ENCODE measurements around the gene CREB1.

Gene CREB1

DNA sequence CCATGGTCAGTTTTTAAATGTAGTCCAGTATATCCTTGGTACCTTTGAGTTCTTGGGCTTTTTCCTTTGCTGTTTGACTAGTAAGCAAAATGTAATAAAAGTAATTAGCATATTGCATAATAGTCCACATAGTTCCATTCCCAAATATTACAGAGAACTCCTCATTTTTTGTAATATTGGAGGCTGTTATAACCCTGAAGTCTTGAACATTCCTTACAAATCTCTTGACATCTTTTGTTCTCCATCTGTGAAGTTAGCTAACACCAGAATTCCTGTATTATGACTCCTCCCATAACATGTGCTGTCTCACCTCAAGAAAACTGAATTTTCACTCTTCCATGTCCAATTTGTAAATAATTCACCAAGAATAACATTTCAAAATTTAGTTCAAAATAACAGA, 17.1 kb downstream of the CREB1 start:
- no peak for DNase-seq

GRCh38 chr2:207549145-207549544, 19.4 kb downstream of the CREB1 start:
- no peak for DNase-seq

DNA sequence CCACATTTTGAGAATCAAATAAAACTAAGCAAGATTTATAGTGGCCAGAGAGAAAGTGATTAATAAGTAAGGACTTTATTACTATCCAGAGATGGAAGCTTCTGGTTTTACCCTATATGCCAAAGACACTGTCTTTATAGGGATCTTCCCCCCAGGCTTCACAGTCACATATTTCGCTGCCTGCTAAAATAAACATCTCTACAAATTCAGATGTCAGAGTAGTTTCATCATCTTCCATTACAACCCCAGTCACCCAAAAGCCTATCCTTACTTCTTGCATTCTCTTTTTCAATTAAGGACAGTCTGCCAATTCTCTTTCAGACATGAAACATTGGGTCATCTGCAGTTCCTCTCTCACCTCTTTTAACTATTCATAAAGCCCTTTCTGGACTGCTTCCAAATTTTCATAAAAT, 28.3 kb downstream of the CREB1 start:
- DNase-seq: no peak

DNA sequence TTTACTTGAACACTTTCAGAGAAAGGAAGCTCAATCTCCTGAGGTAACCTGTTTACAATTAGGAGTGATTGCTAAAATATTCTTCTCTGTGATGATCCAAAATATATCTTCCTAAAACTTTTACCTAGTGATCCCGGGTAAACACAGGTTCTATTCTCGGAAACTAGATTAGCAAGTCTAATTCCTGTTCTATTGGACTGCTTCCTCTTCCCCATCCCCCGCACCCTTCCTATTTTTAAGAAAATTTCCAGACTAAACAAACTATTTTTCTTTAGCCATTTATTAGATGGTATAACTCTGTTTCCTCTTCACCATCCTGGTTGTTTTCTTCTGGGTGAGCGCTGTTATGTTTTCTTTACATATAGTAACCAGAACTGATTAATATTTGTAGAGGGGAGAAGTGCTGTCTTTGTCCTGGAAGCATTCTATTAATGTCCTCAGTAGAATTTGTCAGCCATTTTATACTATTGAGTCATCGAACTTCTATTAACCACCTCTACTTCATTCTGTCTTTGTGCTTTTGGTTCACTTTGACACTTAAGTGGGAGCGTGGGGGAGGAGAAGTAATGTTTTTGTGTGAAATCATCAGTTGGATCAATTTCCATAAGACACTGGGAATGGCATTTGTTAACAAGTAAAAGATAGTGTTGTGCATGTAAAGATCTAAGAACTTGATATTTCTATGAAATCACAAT, 31.8 kb downstream of the CREB1 start:
- no peak for DNase-seq

DNA sequence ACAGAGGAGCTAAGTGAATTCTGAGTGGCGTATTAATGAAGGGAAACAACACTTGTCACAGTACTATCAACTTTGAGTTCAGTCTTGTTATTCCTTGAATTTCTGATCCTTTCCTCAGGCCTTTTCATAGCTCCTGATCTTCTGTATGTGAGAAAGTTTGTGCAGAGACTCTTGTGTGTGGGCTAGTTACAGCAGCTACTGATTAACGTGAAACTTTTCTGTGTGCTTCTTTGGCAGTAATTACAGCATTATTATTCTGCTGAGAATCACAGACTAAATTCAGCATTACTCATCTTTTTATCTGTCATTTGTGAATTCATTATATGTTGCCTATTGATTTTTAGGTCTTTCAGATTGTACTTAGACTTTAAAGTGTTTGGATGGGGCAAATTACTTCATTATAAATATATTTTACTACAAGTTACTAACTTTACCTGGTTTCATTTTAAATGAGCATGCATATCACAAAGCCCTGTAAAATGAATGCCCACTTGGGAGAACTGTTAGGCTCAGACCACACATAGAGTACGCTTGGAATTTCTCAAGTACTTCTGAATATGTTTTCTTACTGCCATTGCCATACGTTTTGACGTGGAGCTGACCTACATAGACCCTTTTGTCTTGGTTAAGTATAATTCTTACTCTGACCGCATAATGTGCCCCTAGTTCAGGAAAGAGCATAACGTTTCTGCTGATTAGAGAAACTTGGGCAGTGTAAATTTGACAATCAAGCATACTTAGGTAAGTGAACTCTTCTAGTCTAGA, 36.2 kb downstream of the CREB1 start:
- DNase-seq: no peak

DNA sequence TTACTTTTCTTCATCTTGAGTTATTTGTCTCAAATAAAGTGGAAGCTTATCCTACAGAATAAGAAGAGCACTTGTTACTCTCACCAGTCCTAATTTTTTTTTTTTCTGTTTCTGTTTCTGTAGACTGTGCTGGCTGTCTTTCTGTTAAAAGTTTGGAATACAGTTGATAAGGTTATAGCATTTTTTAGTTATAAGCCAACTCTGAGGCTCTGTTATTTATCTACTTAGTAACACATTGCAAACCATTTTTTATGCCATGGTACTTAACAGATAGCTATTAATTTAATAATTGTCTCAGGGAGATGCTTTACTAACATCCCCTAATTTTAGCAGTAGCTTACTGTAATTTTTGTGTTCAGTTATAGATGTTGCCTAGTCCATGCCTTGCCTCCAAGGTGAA, 37.9 kb downstream of the CREB1 start:
- DNase-seq: no peak

- no peak for DNase-seq
Observed at GRCh38 chr2:207571370-207571769, 41.6 kb downstream of the CREB1 start.

DNA sequence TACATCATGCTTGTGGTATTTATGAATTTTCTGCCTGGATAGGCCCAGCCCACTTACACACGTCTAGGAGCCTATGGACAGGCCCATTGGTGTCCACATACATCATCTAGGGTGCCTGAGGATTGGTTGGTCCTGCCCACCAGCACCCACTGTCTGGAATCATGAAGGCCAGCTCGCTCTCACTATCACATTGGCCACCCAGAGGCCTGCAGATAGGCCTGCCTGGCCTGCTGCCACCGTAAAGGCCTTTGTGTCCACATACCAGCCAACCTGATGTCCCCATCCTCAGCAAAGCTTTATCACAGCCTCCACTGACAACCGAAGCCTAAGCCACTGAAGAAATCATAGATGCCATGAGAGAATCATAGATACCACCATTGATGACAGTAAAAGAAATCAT, 55.2 kb downstream of the CREB1 start:
- DNase-seq: no peak

- DNase-seq: no peak
Observed at GRCh38 chr2:207587305-207587704, 57.5 kb downstream of the CREB1 start.

DNA sequence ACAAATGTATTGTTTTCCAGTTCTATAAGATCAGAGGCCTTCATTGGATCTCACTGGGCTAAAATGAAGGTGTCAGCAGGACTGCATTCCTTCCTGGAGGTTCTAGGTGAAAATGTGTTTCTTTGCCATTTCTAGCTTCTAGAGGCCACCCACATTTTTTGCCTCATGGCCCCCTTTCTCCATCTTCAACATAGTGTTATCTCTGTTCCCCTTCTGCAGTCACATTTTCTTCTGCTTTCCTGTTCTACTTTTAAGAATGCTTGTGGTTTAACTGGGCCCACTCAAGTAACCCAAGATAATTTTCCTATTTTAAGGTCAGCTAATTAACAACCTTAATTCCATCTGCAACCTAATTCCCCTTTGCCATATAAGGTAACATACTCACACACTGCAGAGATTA, 59.4 kb downstream of the CREB1 start:
- DNase-seq: no peak

DNA sequence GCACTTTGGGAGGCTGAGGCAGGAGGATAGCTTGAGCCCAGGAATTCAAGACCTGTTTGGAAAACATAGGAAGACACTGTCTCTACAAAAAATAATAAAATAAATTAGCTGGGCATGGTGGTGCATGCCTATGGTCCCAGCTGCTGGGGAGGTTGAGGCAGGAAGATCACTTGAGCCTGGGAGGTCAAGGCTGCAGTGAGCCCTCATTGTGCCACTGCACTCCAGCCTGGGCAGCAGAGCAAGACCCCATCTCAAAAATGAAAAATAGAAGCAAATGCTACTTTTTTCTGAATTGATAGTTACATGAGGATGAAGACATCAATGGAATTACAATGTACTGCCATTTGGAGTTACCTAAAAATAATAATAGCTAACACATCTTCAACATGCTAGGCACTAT, 63.5 kb downstream of the CREB1 start:
- no peak for DNase-seq

DNA sequence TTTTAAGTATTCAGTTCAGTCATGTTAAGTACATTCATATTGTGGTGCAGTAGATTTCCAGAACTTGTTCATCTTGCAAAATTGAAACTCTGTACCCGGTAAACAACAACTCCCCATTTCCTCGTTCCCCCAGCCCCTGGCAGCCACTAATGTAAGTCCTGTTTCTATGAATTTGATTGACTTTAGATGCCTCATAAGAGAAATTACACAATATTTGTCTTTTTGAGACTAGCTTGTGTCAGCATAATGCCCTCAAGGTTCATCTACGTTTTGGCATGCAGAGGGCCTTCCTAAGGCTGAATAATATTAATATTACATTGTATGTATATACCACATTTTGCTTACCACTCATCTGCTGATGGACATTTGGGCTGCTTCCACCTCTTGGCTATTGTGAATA, 64.5 kb downstream of the CREB1 start:
- DNase-seq: no peak

- no peak for DNase-seq
Observed at GRCh38 chr2:207594731-207595130, 65.0 kb downstream of the CREB1 start.

- no peak for DNase-seq
Observed at GRCh38 chr2:207599636-207600035, 69.9 kb downstream of the CREB1 start.

- DNase-seq: no peak
Observed at GRCh38 chr2:207600231-207600630, 70.5 kb downstream of the CREB1 start.

DNA sequence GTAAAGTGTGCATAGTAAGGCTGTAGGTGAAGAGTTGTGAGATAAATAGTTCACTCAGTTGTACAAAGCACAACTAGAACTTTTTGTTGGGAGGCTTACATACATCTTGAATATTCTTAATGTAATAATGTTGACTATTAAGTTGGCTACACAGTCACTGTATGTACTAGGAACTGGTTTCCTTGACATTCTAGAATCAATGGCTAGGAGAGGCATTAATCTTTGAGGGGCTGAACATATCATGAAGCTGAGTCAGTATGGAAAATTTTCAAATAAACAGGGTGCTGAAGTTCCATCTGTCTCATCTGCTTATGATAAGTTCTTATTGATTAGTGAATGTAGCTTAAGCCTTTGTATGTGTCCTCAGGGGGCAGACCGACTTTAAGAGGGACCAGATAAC, 72.0 kb downstream of the CREB1 start:
- DNase-seq: no peak

DNA sequence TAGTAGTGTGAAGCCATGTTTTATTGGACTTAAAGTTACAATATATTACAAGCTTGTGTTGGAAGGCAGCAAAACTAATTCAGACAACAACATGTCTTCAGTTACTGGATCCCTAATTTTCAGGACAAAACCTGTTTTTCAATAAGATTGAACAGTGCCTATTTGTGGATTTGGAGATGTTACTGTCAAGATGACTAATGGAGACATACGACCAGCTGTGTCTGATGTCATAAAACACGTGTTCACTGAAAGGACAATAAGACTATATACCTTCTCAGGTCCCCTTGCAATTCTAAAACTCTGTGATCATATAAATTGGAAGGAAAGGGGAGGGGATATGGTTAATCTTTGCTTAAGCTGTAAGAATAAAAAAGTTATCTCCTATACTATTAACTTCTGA, 73.7 kb downstream of the CREB1 start:
- no peak for DNase-seq

DNA sequence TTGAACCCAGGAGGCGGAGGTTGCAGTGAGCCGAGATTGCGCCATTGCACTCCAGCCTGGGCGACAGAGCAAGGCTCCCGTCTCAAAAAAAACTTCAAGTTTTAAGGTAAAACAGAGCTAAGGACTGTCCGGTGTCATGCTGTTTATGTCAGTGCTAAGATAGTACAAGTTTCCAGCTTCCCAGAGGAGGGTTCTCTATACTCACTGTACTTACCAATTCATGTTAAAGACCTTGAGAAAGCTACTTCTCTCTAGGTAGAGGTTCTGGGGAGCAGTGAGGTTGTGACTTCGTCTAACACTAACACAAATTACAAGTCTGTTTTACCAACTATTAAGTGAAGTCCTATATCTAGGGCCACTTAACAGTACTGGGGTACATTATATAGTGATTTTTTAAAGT, 76.6 kb downstream of the CREB1 start:
- no peak for DNase-seq

GRCh38 chr2:207606829-207607228, 77.1 kb downstream of the CREB1 start:
- DNase-seq: no peak

DNA sequence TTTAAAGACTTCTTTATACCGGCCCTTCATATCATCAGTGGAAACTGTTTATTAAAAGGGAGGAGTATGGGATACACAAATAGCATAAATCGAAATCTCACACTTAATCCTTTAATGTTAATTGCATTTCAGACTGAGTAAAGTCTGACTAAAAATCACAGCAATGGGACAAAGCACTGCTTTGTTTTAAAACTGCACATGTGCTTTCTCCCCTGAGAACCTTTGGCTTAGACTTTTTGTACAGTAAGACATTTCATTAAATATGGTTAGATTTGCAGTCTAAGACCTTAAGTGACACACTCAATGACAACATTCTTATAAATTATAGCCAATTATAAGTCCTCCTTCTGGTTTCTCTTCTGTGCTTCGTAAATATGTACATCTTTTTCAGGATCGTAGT, 83.0 kb downstream of the CREB1 start:
- DNase-seq: no peak

DNA sequence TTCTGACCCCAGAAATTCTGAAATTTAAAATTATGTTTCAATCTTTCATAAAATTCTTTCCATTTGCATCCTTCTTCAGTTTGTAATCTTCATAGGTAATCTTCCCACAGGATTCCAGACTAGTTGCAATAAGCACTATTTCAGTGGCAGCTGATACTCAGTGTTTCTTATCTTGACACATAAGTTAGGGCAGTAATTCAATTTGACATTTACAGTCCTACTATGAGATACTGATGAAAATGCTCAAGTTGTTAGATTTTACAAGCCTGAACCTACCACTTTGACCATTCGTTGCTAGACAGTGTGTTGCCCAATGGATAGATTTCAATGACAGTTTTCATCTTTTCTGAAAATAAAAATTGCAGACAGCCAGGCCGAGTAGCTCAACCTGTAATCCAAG, 85.1 kb downstream of the CREB1 start:
- DNase-seq: no peak

DNA sequence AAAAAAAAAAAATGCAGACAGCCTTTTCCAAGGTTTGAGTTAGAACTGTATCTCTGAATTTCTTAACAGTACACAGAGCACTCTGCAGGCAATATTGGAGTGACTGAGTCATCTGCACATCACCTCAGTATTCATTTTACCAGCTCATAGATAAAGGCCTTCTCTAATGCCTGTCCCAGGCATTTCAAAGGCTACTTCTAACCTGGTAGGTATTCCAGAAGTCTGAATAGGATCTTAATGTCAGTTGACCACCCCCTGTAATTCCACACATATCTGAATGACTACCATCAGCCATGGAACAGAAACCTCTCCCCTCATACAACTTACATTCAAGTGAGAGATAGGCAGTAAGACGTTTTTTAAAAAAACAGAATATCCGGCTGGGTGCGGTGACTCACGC, 86.4 kb downstream of the CREB1 start:
- no peak for DNase-seq

DNA sequence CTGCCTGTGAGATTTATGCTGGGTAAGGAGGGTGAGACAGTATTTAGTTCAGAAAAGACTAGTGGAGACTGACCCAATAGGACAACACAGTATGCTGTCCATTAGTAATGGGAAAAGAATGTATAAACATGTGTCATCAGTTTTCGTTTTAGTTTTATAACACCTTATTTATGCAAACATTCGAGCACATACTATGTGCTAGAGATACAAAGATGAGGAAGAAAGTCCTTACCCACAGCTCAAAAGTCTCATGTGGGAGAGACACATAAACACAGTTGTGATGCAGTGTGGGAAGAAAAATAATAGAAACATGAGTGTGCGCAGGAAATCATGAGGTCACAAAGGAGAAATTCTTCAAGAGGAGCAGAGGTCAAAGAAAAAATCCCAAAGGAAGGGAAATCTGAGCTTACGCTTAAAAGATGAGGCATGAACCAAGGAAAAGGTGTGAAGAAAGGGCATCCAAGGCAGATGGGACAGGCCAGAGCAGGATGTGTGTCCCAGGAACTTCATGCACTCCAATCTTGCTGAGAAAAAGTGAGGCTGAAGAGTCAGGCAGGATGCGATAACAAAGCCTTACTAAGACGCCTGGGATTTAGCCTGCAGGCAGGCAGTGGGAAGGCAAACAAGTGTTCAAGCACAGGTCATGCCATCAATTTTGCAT, 87.4 kb downstream of the CREB1 start:
- no peak for DNase-seq

- no peak for DNase-seq
Observed at GRCh38 chr2:207619764-207620203, 90.0 kb downstream of the CREB1 start.
